ENCODE data around the gene PROSER2.

Gene PROSER2

GRCh38 chr10:11870900-11871400 lies 47.8 kb downstream of the PROSER2 start:
- no peaks in the 10 kb centered on the region for H3K9me3 ChIP-seq (ENCODE audit: severe bottlenecking)
- ATAC-seq (ENCODE audit: low read depth) (no peak), DNase-seq (ENCODE audit: low spot score) (no peak)
- peak overlapping the region; percentile 98 for H3K27ac ChIP-seq (ENCODE audit: poor library complexity, severe bottlenecking)
- no peak overlapping the region for H3K4me3 ChIP-seq (ENCODE audit: severe bottlenecking)
- H3K36me3 ChIP-seq (ENCODE audit: low read depth): peaks cover 59% of the 10 kb centered on the region
- peaks cover 20% of the 10 kb centered on the region for H3K4me1 ChIP-seq (ENCODE audit: insufficient read depth, poor library complexity, severe bottlenecking)
- TF ChIP-seq CTCF (IDR thresholded peaks at IDR 0.05; ENCODE audit: poor library complexity, severe bottlenecking): no peak
- H3K27me3 ChIP-seq (ENCODE audit: insufficient read depth, poor library complexity, severe bottlenecking): no peaks in the 10 kb centered on the region

GRCh38 chr10:11871466-11871865 lies 48.3 kb downstream of the PROSER2 start:
- no peak for ATAC-seq (ENCODE audit: low read depth)
- peak overlapping the region; percentile 98 for H3K27ac ChIP-seq (ENCODE audit: poor library complexity, severe bottlenecking)

GRCh38 chr10:11874568-11875493 lies 51.7 kb downstream of the PROSER2 start:
- no peak for TF ChIP-seq CTCF (IDR thresholded peaks at IDR 0.05; ENCODE audit: poor library complexity, severe bottlenecking)
- H3K9me3 ChIP-seq (ENCODE audit: severe bottlenecking): no peaks in the 10 kb centered on the region
- no peak overlapping the region for H3K4me3 ChIP-seq (ENCODE audit: severe bottlenecking)
- H3K4me1 ChIP-seq (ENCODE audit: insufficient read depth, poor library complexity, severe bottlenecking): peaks cover 28% of the 10 kb centered on the region
- ATAC-seq (ENCODE audit: low read depth) (peak; percentile 21), DNase-seq (ENCODE audit: low spot score) (no peak)
- H3K27me3 ChIP-seq (ENCODE audit: insufficient read depth, poor library complexity, severe bottlenecking): no peaks in the 10 kb centered on the region
- H3K36me3 ChIP-seq (ENCODE audit: low read depth): peaks cover 22% of the 10 kb centered on the region
- H3K27ac ChIP-seq (ENCODE audit: poor library complexity, severe bottlenecking): peak overlapping the region; percentile 98

More at GRCh38 chr10:11871466-11871865, 48.3 kb downstream of the PROSER2 start:
- Histone ChIP-seq H3K9me3 (ENCODE audit: severe bottlenecking) (no peaks in the 10 kb centered on the region), H3K4me1 (ENCODE audit: insufficient read depth, poor library complexity, severe bottlenecking) (peaks cover 25% of the 10 kb centered on the region), H3K27me3 (ENCODE audit: insufficient read depth, poor library complexity, severe bottlenecking) (no peaks in the 10 kb centered on the region), H3K4me3 (ENCODE audit: severe bottlenecking) (no peak overlapping the region), H3K36me3 (ENCODE audit: low read depth) (peaks cover 54% of the 10 kb centered on the region)
- no peak for TF ChIP-seq CTCF (IDR thresholded peaks at IDR 0.05; ENCODE audit: poor library complexity, severe bottlenecking)
- DNase-seq (ENCODE audit: low spot score): no peak

GRCh38 chr10:11875494-11876281 lies 52.5 kb downstream of the PROSER2 start:
- DNase-seq (ENCODE audit: low spot score) (peak; percentile 97), ATAC-seq (ENCODE audit: low read depth) (peak; percentile 84)
- Histone ChIP-seq H3K9me3 (ENCODE audit: severe bottlenecking) (no peaks in the 10 kb centered on the region), H3K27ac (ENCODE audit: poor library complexity, severe bottlenecking) (peak overlapping the region; percentile 98), H3K4me3 (ENCODE audit: severe bottlenecking) (no peak overlapping the region), H3K4me1 (ENCODE audit: insufficient read depth, poor library complexity, severe bottlenecking) (peaks cover 28% of the 10 kb centered on the region), H3K27me3 (ENCODE audit: insufficient read depth, poor library complexity, severe bottlenecking) (no peaks in the 10 kb centered on the region), H3K36me3 (ENCODE audit: low read depth) (peaks cover 17% of the 10 kb centered on the region)
- TF ChIP-seq CTCF (IDR thresholded peaks at IDR 0.05; ENCODE audit: poor library complexity, severe bottlenecking): no peak

Data from RWPE2 (cell line).